GM12875 (cell line): ENCODE data around the gene PC.

Experiments
- H3K4me3 ChIP-seq: one replicate; pipeline ENCODE4 v1.5.1; 2011; ENCODE audit warnings: low read depth, low read length, control low read depth
- CTCF ChIP-seq: IDR thresholded peaks from 2 replicates; pipeline ENCODE4 v1.5.1; 2011; ENCODE audit warnings: low read depth, mild to moderate bottlenecking, control low read depth, inconsistent platforms, low read length, moderate library complexity, borderline replicate concordance; ENCODE audit not compliant: insufficient read depth

PC gene

GRCh38 chr11:66924272-66924671 is 33.9 kb downstream of the PC start:
- no peak for TF ChIP-seq CTCF
- no peak overlapping the region for H3K4me3 ChIP-seq

GRCh38 chr11:66922551-66922950 is 35.6 kb downstream of the PC start:
- no peak for TF ChIP-seq CTCF
- H3K4me3 ChIP-seq = no peak overlapping the region

- H3K4me3 ChIP-seq = no peak overlapping the region
- no peak for TF ChIP-seq CTCF
Measured at GRCh38 chr11:66920978-66921784, 37.0 kb downstream of the PC start.

- no peak for TF ChIP-seq CTCF
- H3K4me3 ChIP-seq = no peak overlapping the region
Measured at GRCh38 chr11:66919923-66920322, 38.3 kb downstream of the PC start.

- no peak overlapping the region for H3K4me3 ChIP-seq
- TF ChIP-seq CTCF = no peak
Measured at GRCh38 chr11:66918741-66919140, 39.4 kb downstream of the PC start.

- H3K4me3 ChIP-seq = no peak overlapping the region
- no peak for TF ChIP-seq CTCF
Measured at GRCh38 chr11:66915866-66916265, 42.3 kb downstream of the PC start.
